GM19463 (cell line): ENCODE data around the gene ATP6V0A1.
"Not testable (repeated sequence)": the region's sequence is repeated elsewhere in the genome, so short reads cannot be mapped to it uniquely, and the experiment has no call there.

Experiments used
- ATAC-seq: cut with Tn5 transposase; IDR thresholded peaks from one replicate; pipeline ENCODE4 v1.9.1; 2021; ENCODE audit warnings: mild to moderate bottlenecking, moderate library complexity; ENCODE audit not compliant: unreplicated experiment

The ATP6V0A1 gene

GRCh38 chr17:42555961-42556617 is 97.4 kb downstream of the ATP6V0A1 start:
- ATAC-seq: not testable (repeated sequence)

GRCh38 chr17:42559075-42559474 is 100.4 kb downstream of the ATP6V0A1 start:
- ATAC-seq: no peak

DNA sequence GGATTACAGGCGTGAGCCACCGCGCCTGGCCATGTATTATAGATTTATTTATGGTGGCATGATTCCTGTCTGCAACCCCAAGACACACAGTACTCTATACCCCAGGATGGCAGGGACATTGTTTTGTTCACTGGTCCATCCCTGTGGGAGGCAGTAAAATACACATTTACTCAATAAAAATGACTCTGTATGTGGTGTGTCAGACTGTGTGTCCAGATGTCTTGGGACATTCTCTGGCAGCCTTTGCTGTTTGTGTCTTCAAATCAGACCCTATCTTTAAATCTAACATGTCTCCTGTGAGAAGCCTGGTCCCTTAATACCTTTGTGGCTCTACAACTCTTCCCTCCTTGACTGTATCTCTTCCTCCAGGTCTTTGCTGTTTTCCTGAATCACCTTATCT is 101.6 kb downstream of the ATP6V0A1 start:
- ATAC-seq: no peak

DNA sequence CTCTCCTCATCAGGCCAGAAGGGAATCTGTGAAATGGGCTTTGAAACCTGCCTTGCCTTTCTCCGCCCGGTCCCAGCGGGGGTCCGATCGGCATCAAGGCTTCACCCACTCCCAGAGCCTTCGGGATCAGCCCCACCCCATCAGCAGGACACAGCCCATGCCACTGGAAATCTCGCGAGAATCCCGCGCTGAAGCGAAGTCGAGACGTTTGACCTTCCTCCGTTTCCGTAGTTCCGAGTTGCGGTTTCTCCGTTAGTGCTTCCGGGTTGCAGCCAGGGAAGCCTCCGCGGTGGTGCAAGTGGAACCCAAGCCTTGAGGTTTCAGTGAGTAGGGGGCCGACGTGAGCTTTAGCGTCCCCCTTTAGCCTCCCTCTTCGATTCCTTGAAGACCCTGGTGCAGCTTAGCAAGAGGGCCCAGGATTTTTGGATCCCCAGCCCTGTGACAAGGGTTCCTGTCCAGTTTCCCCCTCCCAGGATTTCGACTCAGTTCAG is 103.3 kb downstream of the ATP6V0A1 start, which contains the start of gene COASY:
TSS of gene COASY (plus strand) at position 252 of the 491 bp plus-strand sequence. CDS start 475 bp downstream, outside the sequence.
- ATAC-seq: peak; percentile 56

DNA sequence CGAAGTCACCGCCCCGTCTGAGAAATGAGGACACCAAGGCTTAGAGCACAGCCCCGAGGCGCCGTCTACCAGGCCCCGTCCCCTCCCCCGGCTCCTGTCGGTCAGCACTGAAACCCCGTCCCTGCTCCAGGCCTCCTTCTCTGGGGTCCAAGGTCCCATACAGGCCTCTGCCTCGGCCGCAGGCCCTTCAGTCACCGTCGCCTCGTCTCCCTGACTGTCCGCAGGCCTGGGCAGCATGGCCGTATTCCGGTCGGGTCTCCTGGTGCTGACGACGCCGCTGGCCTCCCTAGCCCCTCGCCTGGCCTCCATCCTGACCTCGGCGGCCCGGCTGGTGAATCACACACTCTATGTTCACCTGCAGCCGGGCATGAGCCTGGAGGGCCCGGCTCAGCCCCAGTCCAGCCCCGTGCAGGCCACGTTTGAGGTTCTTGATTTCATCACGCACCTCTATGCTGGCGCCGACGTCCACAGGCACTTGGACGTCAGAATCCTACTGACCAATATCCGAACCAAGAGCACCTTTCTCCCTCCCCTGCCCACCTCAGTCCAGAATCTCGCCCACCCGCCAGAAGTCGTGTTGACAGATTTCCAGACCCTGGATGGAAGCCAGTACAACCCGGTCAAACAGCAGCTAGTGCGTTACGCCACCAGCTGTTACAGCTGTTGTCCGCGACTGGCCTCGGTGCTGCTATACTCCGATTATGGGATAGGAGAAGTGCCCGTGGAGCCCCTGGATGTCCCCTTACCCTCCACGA is 103.9 kb downstream of the ATP6V0A1 start:
- no peak for ATAC-seq

GRCh38 chr17:42563143-42563509 is 104.4 kb downstream of the ATP6V0A1 start:
- no peak for ATAC-seq

DNA sequence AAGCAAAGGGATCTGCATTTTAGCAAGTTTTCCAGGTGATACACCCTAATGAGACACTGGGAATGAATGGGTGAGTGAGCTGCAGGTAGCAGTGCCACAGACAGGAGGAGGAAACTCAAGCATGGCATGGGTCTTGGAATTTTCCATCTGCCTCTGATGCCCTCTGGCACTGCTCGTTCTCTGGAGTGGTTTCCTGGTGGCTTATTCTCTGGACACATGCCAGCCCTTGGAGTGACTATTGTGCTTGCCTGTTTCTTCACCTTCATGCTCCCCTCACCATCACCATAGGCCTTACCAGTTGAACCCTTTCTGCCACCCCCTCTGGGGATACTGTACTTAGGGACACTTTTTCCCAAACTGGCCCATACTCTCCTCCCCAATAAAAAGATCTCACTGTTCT is 104.9 kb downstream of the ATP6V0A1 start:
- no peak for ATAC-seq

DNA sequence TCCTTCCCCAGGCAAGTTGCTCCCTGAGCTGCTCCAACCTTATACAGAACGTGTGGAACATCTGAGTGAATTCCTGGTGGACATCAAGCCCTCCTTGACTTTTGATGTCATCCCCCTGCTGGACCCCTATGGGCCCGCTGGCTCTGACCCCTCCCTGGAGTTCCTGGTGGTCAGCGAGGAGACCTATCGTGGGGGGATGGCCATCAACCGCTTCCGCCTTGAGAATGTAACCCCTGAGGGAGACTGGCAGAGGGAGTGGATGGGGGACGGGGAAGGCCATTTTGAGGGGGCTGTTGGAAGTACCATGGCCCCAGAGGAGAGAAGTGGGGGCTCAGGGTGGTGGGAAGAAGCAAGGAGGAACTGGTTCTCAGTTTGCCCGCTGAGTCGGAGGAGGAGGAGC is 105.3 kb downstream of the ATP6V0A1 start:
- ATAC-seq: no peak

- ATAC-seq: no peak
These were observed 106.3 kb downstream of the ATP6V0A1 start for GRCh38 chr17:42564815-42565522.

DNA sequence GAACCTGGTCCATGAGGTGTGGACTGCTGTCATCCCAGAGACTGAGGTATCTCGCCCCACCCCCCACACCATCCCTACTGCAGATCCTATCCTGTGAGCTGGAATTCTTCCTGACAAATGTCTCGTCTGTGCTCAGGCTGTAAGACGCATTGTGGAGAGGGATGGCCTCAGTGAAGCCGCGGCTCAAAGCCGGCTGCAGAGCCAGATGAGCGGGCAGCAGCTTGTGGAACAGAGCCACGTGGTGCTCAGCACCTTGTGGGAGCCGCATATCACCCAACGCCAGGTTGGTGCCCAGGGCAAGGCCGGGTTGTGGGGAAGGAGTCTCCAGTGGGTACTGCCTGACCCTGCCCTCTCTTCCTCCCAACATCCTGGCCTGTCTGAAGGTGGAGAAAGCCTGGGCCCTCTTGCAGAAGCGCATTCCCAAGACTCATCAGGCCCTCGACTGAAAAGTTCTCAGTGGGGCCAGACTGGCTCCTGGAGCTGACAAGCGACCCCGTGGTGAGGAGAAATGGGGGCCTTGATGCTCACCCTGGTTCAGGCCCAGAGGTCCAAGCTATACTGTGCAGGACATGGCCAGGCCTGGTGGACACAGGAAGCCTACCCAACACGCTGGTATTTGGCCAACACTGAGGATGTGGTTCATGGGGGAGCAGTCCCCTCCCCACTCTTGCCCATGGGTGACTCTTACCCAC is 107.0 kb downstream of the ATP6V0A1 start:
- ATAC-seq: no peak

DNA sequence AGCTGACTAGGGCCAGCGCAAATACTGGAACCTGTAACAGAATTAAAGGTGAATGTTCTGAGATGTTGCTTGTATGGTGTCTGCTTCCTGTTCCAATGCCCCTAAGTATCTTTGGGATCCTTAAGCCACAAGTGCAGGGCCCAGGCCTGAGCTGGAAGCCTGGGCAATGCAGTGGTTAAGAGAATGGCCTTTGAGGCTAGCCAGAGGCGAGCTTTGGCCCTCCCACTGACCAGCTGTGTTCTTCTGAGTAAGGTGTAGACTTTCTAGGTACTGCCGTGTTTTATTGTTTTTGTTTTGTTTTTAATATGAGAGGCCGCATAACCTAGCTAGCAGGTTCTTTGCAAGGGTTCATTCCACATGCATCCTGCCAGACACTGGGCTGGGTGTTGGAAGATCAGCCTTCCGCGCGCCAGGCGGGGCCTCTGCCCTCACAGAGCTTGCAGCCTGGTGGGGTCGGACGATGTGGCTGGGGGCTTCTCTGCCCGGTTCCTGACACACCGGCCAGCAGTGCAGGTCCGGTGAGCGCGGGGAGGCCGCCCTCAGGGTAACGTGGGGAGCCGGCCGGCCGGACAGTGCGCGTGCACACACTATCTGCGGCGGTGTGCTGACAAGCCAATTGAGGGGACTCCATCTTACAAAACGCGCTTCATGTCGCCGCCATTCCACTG is 107.7 kb downstream of the ATP6V0A1 start:
- no peak for ATAC-seq

DNA sequence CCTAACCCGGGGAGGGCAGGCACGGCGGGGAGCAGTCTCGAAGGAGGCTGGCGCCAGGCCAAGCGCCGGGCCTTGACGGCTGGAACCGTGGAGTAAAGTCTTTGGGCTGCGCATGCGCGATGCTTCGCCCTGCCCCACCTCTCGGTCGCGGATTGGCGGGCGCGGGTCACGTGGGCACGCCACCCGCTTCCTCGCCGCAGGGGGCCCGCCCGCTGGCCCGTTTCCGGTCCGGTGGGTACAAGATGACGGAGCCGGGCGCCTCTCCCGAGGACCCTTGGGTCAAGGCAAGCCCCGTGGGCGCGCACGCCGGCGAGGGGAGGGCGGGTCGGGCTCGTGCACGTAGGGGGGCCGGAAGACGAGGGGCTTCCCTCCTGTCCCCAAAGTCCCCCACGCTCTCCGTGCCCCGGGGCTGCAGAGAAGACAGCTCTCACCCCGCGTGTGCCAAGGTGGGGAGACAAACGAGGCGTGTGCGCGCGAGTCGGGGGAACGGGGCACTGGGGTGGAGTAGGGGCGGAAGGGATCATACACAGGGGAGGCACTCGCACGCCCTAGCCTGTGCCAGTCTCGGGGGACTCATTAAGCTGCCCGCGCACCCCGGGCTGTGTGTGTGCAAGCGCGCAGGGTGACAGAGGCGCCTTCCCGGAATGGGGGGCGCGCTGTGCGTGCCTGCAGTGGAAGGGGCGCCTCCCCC is 108.3 kb downstream of the ATP6V0A1 start, which contains the start of gene MLX:
TSS of gene MLX (plus strand) at position 218 of the 691 bp plus-strand sequence. CDS start at position 243, 25 bp downstream.
- ATAC-seq: peak; percentile 58

DNA sequence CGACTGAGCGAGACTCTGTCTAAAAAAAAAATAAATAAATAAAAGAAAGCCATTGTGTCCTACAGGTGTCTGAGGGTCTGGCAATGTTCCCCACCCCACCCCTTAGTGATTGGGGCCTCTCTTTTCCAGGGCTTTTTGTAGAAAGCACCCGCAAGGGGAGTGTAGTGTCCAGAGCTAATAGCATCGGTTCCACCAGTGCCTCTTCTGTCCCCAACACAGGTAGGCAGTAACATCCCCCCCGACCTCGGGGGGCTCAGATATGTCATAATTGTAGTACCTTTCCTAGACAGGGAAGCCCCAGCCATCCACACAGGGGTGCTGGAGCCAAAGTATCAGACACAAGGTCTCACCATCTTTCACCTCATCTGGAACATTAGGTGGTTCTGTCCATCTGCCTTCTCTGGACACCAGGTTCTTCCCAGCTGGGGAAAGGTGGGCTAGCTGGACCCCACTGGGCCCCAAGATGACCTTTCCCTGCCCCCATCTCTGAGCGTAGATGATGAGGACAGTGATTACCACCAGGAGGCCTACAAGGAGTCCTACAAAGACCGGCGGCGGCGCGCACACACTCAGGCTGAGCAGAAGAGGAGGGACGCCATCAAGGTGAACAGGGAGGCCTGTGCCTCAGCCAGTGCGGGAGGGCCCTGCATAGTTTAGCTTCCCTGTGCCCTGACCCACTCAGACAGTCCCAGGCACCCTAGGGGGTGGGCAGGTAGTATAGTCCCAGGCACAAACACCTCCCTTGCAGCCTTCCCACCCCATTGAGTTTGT is 109.8 kb downstream of the ATP6V0A1 start:
- no peak for ATAC-seq

DNA sequence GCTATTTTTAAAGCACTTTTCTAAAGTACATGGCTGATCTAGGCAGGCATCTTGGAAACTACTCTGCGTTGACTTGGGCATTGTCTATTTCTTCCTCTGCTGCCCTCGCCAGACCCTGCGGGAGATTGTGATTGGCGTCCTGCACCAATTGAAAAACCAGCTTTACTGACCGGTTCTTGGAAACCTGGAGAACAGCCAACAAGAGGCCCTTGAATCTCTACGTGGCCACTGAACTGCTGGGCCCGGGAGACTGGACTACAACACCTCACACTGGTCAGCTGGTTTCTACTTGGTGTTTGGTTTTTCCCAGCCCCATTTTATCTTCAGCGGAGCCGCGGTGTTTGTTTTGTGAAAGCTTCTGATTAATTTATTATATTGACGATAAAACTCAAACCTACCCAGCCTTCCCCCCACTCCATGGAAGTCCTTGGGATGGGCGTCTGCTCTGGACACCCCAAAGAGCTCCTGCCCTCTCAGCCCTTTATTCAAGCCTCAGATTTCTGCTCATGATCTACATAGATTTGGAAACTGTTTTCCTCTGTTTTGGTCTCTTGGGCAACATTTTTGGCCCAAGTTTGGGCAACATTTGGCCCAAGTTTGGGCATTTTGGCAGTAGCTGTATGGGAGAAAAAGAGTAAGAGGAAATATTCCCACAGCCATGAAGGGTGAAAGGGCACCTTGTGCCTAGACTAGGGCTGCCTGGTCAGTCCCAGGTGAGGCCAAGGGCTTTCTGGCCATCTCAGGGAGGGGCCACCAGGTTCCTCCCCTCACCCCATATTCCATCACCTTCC is 113.0 kb downstream of the ATP6V0A1 start:
- ATAC-seq: no peak
